SK-N-SH (cell line): ENCODE measurements around the gene SIRPB2.

Experiments used
- CTCF ChIP-seq: fragments of 200-600 bp; sonication (generic); IDR thresholded peaks from 2 replicates; pipeline ENCODE4 v1.6.1; 2017; ENCODE audit warnings: antibody characterized with exemption, mild to moderate bottlenecking, moderate library complexity
- EZH2phosphoT487 ChIP-seq: fragments of 200-600 bp; sonication (generic); IDR thresholded peaks from 2 replicates; pipeline ENCODE4 v1.6.1; 2017; ENCODE audit warnings: low read depth, mixed run types, mild to moderate bottlenecking, antibody characterized with exemption, moderate library complexity, borderline replicate concordance
- GABPA ChIP-seq: IDR thresholded peaks from 2 replicates; pipeline ENCODE4 v1.4.0; 2012; ENCODE audit warnings: low read depth, mild to moderate bottlenecking
- GATA2 ChIP-seq: sonication (generic); formaldehyde crosslinking; IDR thresholded peaks from 2 replicates; pipeline ENCODE4 v1.5.0; 2020; ENCODE audit warnings: mild to moderate bottlenecking, missing genetic modification reagents
- JUND ChIP-seq: IDR thresholded peaks from 2 replicates; pipeline ENCODE4 v1.4.0; 2012
- MAX ChIP-seq: IDR thresholded peaks from 2 replicates; pipeline ENCODE4 v1.4.0; 2012; ENCODE audit warnings: low read depth
- RAD21 ChIP-seq: IDR thresholded peaks from 2 replicates; pipeline ENCODE4 v1.6.1; 2012; ENCODE audit warnings: mild to moderate bottlenecking, low read length
- REST ChIP-seq: IDR thresholded peaks from 2 replicates; pipeline ENCODE4 v1.6.1; 2012; ENCODE audit warnings: mild to moderate bottlenecking, low read depth, low read length, moderate library complexity
- RXRA ChIP-seq: IDR thresholded peaks from 2 replicates; pipeline ENCODE4 v1.4.0; 2012; ENCODE audit warnings: low read depth, mild to moderate bottlenecking, borderline replicate concordance
- SMC3 ChIP-seq: IDR thresholded peaks from 2 replicates; pipeline ENCODE4 v1.6.1; 2012; ENCODE audit warnings: low read depth, low read length, improper control_type of control experiment
- USF1 ChIP-seq: IDR thresholded peaks from 2 replicates; pipeline ENCODE4 v1.4.0; 2012; ENCODE audit warnings: low read depth, borderline replicate concordance

GRCh38 chr20:1468117-1468624 is 23.0 kb downstream of the SIRPB2 start:
- no peak for TF ChIP-seq CTCF
- no peak for TF ChIP-seq MAX
- TF ChIP-seq SMC3, result no peak
- TF ChIP-seq REST, result no peak
- TF ChIP-seq EZH2phosphoT487, result no peak
- no peak for TF ChIP-seq RXRA
- TF ChIP-seq GATA2 (CRISPR knock-in tag), result no peak
- TF ChIP-seq JUND, result no peak
- no peak for TF ChIP-seq GABPA
- TF ChIP-seq RAD21, result no peak
- TF ChIP-seq USF1, result no peak
